Vagina (tissue), 2 donors: Measurements from ENCODE around the gene SCFD2. TPM values are rescaled to one million over a fixed set of nuclear protein-coding genes. Genes with fewer than 3 reads are reported as not detected.

Source experiments
- DNase-seq, 2 donors: peaks; one replicate each; pipeline ENCODE4 v3.0.0-alpha.2; 2017; ENCODE audit errors: extremely low spot score in 2 of 2
- H3K27ac ChIP-seq: fragments of 200-600 bp; sonication (generic); one replicate; pipeline ENCODE4 v1.5.1; 2019
- H3K27me3 ChIP-seq: fragments of 200-600 bp; sonication (generic); one replicate; pipeline ENCODE4 v1.5.1; 2019
- H3K36me3 ChIP-seq, 2 donors: fragments of 200-600 bp; sonication (generic); one replicate each; pipeline ENCODE4 v1.5.1; 2017 to 2019
- H3K4me1 ChIP-seq: fragments of 200-600 bp; sonication (generic); one replicate; pipeline ENCODE4 v1.5.1; 2019
- H3K4me3 ChIP-seq, 2 donors: fragments of 200-600 bp; sonication (generic); 1 replicate in 1 of 2; 2 replicates in 1 of 2; pipeline ENCODE4 v1.5.1; 2016 to 2019
- H3K9me3 ChIP-seq: fragments of 200-600 bp; sonication (generic); one replicate; pipeline ENCODE4 v1.5.1; 2019
- CTCF ChIP-seq, 3 experiments: fragments of 450-650 bp in 2 of 3; fragments of 200-600 bp in 1 of 3; sonication (generic) in 1 of 3; IDR thresholded peaks; one replicate each; pipeline ENCODE4 v1.5.1; 2017 to 2019; ENCODE audit warnings: antibody characterized with exemption in 3 of 3, mild to moderate bottlenecking in 2 of 3, moderate library complexity in 2 of 3
- POLR2A ChIP-seq, 2 donors: fragments of 450-650 bp; IDR thresholded peaks; one replicate each; pipeline ENCODE4 v1.6.1; 2017; ENCODE audit warnings: antibody characterized with exemption in 2 of 2, mild to moderate bottlenecking in 2 of 2, moderate library complexity in 2 of 2
- POLR2AphosphoS5 ChIP-seq, 2 donors: sonication (generic); formaldehyde crosslinking; IDR thresholded peaks; one replicate each; pipeline ENCODE4 v1.9.0; 2017; ENCODE audit warnings: antibody characterized with exemption in 2 of 2, mild to moderate bottlenecking in 2 of 2, low read depth in 1 of 2; ENCODE audit not compliant: insufficient read depth in 1 of 2
- intact Hi-C: fragments of 100-400 bp; cut with DNase I; formaldehyde crosslinking; loops from one replicate; pipeline ENCODE4 v1.15.1; 2023
- total RNA-seq: library from RNA; depleted of rRNA; stranded (reverse); fragments of >200 nt; gene quantifications from one replicate; pipeline ENCODE4 v1.2.3, GENCODE V29; 2016

SCFD2 gene
- total RNA-seq, 1 donor from 2014 or later: 33.1 TPM

GRCh38 chr4:52932591-52933470 is 433.0 kb downstream of the SCFD2 start:
- Histone ChIP-seq H3K4me1 (no peaks in the 10 kb centered on the region), H3K27me3 (no peaks in the 10 kb centered on the region), H3K9me3 (no peaks in the 10 kb centered on the region), H3K4me3 (no peak overlapping the region), H3K36me3 (no peaks in the 10 kb centered on the region), H3K27ac (no peak overlapping the region)
- intact Hi-C loops: no loop called here
- no peak for DNase-seq
- no peak for TF ChIP-seq POLR2A (IDR thresholded peaks at IDR 0.05)
- no peak for TF ChIP-seq POLR2AphosphoS5 (IDR thresholded peaks at IDR 0.05; ENCODE audit: insufficient read depth in 1 of 2, low read depth in 1 of 2)
- no peak for TF ChIP-seq CTCF (IDR thresholded peaks at IDR 0.05)

GRCh38 chr4:52931243-52931642 is 434.6 kb downstream of the SCFD2 start:
- Histone ChIP-seq H3K9me3 (no peaks in the 10 kb centered on the region), H3K36me3 (no peaks in the 10 kb centered on the region), H3K27me3 (no peaks in the 10 kb centered on the region), H3K4me3 (no peak overlapping the region), H3K4me1 (no peaks in the 10 kb centered on the region), H3K27ac (no peak overlapping the region)
- intact Hi-C loops: no loop called here
- DNase-seq: no peak
- no peak for TF ChIP-seq POLR2AphosphoS5 (IDR thresholded peaks at IDR 0.05; ENCODE audit: insufficient read depth in 1 of 2, low read depth in 1 of 2)
- TF ChIP-seq CTCF (IDR thresholded peaks at IDR 0.05): no peak
- TF ChIP-seq POLR2A (IDR thresholded peaks at IDR 0.05): no peak

- DNase-seq: no peak
- Histone ChIP-seq H3K27ac (no peak overlapping the region), H3K27me3 (no peaks in the 10 kb centered on the region), H3K36me3 (no peaks in the 10 kb centered on the region), H3K4me1 (no peaks in the 10 kb centered on the region), H3K9me3 (no peaks in the 10 kb centered on the region), H3K4me3 (no peak overlapping the region)
- intact Hi-C loops: no loop called here
- no peak for TF ChIP-seq POLR2AphosphoS5 (IDR thresholded peaks at IDR 0.05; ENCODE audit: insufficient read depth in 1 of 2, low read depth in 1 of 2)
- no peak for TF ChIP-seq CTCF (IDR thresholded peaks at IDR 0.05)
- TF ChIP-seq POLR2A (IDR thresholded peaks at IDR 0.05): no peak
Measured at GRCh38 chr4:52926196-52926974, 439.5 kb downstream of the SCFD2 start.

- Histone ChIP-seq H3K36me3 (no peaks in the 10 kb centered on the region), H3K4me3 (no peak overlapping the region), H3K4me1 (no peaks in the 10 kb centered on the region), H3K27me3 (no peaks in the 10 kb centered on the region), H3K9me3 (no peaks in the 10 kb centered on the region), H3K27ac (no peak overlapping the region)
- DNase-seq: no peak
- TF ChIP-seq POLR2A (IDR thresholded peaks at IDR 0.05) (no peak), CTCF (IDR thresholded peaks at IDR 0.05) (no peak), POLR2AphosphoS5 (IDR thresholded peaks at IDR 0.05; ENCODE audit: insufficient read depth in 1 of 2, low read depth in 1 of 2) (no peak)
- intact Hi-C loops: no loop called here
Measured at GRCh38 chr4:52925531-52925968, 440.3 kb downstream of the SCFD2 start.
